HL-60 (cell line): ENCODE results near the gene PSMD3.

Experiments
- DNase-seq, 2 experiments: peaks; one replicate each; pipeline ENCODE4 v3.0.0-alpha.2; 2010 to 2020; ENCODE audit warnings: low read depth in 1 of 2, low spot score in 1 of 2
- H3K27ac ChIP-seq: fragments of 250-450 bp; sonication (Bioruptor Pico); replicated peaks from 2 replicates; pipeline ENCODE4 v1.5.1; 2020; ENCODE audit warnings: mild to moderate bottlenecking, moderate library complexity
- H3K27me3 ChIP-seq: fragments of 250-450 bp; sonication (Bioruptor Pico); 2 replicates; pipeline ENCODE4 v1.5.1; 2021; ENCODE audit warnings: mild to moderate bottlenecking, moderate library complexity; ENCODE audit not compliant: insufficient read depth, poor library complexity, severe bottlenecking
- H3K4me3 ChIP-seq: replicated peaks from 2 replicates; pipeline ENCODE4 v1.5.1; 2011; ENCODE audit warnings: mild to moderate bottlenecking, control low read depth, low read length; ENCODE audit not compliant: insufficient read depth
- GABPA ChIP-seq: IDR thresholded peaks from 2 replicates; pipeline ENCODE4 v1.6.1; 2012; ENCODE audit warnings: low read depth
- POLR2AphosphoS5 ChIP-seq: IDR thresholded peaks from 2 replicates; pipeline ENCODE4 v1.6.1; 2012; ENCODE audit warnings: low read depth
- REST ChIP-seq: IDR thresholded peaks from 2 replicates; pipeline ENCODE4 v1.6.1; 2012; ENCODE audit warnings: low read depth; ENCODE audit not compliant: insufficient replicate concordance
- SPI1 ChIP-seq: IDR thresholded peaks from 2 replicates; pipeline ENCODE4 v1.6.1; 2012; ENCODE audit warnings: low read depth, mild to moderate bottlenecking, borderline replicate concordance
- TF ChIP-seq, protein P1 (sequence below): IDR thresholded peaks from one replicate; pipeline ENCODE4 v1.5.1; 2011; ENCODE audit warnings: low read length, control low read depth, inconsistent platforms; ENCODE audit not compliant: insufficient read depth

PSMD3 gene

GRCh38 chr17:40035162-40035559 is 54.6 kb downstream of the PSMD3 start:
- H3K27me3 ChIP-seq = no peaks in the 10 kb centered on the region
- no peak overlapping the region for H3K27ac ChIP-seq
- no peak overlapping the region for H3K4me3 ChIP-seq
- peak in 1 of 2 experiments; percentile 19 for DNase-seq
- TF ChIP-seq REST (no peak), POLR2AphosphoS5 (no peak), GABPA (no peak), SPI1 (no peak)
- TF ChIP-seq, protein P1, sequence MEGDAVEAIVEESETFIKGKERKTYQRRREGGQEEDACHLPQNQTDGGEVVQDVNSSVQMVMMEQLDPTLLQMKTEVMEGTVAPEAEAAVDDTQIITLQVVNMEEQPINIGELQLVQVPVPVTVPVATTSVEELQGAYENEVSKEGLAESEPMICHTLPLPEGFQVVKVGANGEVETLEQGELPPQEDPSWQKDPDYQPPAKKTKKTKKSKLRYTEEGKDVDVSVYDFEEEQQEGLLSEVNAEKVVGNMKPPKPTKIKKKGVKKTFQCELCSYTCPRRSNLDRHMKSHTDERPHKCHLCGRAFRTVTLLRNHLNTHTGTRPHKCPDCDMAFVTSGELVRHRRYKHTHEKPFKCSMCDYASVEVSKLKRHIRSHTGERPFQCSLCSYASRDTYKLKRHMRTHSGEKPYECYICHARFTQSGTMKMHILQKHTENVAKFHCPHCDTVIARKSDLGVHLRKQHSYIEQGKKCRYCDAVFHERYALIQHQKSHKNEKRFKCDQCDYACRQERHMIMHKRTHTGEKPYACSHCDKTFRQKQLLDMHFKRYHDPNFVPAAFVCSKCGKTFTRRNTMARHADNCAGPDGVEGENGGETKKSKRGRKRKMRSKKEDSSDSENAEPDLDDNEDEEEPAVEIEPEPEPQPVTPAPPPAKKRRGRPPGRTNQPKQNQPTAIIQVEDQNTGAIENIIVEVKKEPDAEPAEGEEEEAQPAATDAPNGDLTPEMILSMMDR = peak; percentile 27

DNA sequence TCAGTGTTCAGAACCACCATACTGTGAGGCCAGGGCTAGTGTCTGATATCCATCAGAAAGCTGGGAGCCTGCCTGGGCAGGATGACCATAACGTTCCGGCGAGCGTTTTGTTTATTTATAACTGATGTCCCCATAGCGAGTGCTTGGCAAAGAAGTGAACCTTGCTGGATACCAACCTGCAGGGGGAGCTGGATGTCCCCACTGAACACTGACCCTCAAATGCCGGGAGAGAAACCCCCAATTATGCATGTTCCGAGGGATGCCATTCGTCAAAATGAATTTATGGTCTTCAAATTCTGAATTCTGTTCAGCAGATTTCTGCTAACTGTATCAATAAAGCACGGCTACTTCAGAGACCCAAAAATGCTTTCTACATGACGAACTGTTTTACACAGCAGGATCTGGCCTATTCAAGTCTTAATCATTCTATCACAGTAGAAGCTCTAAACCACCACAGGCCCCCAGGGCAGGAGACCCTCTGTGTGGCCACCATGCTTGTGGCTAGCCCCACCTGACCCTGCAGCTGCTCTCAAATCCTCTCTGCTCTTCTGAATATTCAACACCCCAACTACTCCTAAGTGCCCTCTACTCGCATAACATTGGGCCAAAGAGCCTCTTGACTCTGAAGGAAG is 58.4 kb downstream of the PSMD3 start:
- H3K4me3 ChIP-seq = no peak overlapping the region
- no peak overlapping the region for H3K27ac ChIP-seq
- DNase-seq = no peak
- no peaks in the 10 kb centered on the region for H3K27me3 ChIP-seq
- TF ChIP-seq SPI1 (no peak), GABPA (no peak), POLR2AphosphoS5 (no peak), REST (no peak)
- TF ChIP-seq, protein P1 = no peak

GRCh38 chr17:40041196-40041595 is 60.6 kb downstream of the PSMD3 start:
- no peak for DNase-seq
- Histone ChIP-seq H3K27me3 (no peaks in the 10 kb centered on the region), H3K27ac (no peak overlapping the region), H3K4me3 (no peak overlapping the region)
- TF ChIP-seq REST (no peak), SPI1 (no peak), GABPA (no peak), POLR2AphosphoS5 (no peak)
- TF ChIP-seq, protein P1 = no peak
